ENCODE data around the gene PCSK9. TPM values are rescaled to one million over a fixed set of nuclear protein-coding genes. Genes with fewer than 3 reads are reported as not detected.

The PCSK9 gene
- total RNA-seq, 2 experiments from 2014 or later, result not detected

DNA sequence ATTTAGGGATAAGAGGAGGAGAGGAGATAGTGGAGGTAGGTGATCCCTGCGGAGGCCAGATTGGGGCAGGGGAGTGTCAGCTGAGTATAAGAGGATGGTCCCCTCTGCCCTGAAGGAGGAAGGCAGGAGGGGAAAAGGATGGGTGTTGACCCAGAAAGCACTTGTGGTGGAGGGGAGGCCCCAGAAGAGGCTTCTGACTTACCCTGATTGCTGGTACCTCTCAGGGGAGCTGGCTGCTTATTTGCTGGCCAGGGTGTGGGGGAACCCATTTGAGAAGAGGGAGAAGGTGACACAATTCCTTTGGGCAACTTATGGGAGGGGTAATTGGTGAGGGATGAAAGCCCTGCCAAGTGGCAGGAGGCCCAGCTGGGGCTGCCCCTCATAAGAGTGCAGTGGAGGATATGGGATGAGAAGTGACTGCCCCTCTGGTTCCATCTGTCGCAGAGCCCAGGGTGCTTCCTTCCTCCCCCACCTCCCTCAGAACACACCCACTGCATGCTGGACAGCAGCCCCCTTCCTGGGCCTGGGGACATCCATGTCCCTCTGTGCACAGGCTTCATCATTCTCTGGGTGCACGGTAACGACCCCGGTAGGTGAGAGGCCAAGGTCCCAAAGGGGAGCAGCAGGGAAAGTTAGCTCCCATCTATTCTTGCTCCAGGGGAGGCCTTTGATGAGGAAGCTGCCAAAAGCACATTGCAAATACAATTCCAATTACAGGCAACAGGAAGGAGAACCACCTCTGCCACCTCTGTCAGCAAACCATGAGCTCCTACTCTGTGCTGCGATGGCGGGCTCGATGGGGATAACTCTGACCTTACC, 1.4 kb upstream of the PCSK9 start:
- CTCF ChIA-PET, result interaction anchor here (0.7 to 1.5 kb wide), 2 partner anchors 16 to 239 kb away, joined by 3 to 4 read pairs; no protein-coding TSS in a partner anchor

DNA sequence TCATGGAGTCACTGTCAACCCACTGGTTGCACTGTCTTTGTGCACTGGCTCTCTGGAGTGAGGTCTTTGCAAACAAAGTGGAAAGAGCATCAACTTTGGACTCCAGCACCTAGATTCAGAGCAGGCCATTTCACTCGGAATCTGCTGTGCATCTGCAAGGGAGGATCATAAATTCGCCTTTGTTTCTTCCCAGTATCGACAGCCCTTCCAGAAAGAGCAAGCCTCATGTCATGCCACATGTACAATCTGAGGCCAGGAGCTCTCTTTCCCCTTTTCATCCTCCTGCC, 853 bp upstream of the PCSK9 start:
- DNase-seq (no peak), ATAC-seq (no peak)
- H3K4me3 Mint-ChIP-seq, result no peak overlapping the region
- H3K27me3 Mint-ChIP-seq (ENCODE audit: low read depth), result peaks cover 59% of the 10 kb centered on the region
- no peak overlapping the region for H3K27ac Mint-ChIP-seq
- POLR2A ChIA-PET, result no interaction called here
- H3K9me3 Mint-ChIP-seq (ENCODE audit: insufficient read depth), result no peaks in the 10 kb centered on the region
- CTCF ChIA-PET, result interaction anchor here (0.7 to 1.5 kb wide), 2 partner anchors 16 to 239 kb away, joined by 3 to 4 read pairs; no protein-coding TSS in a partner anchor
- H3K4me1 Mint-ChIP-seq (ENCODE audit: low read depth), result no peaks in the 10 kb centered on the region
- H3K36me3 Mint-ChIP-seq (ENCODE audit: low read depth), result no peaks in the 10 kb centered on the region

More for the DNA sequence above, 1.4 kb upstream of the PCSK9 start:
- no peaks in the 10 kb centered on the region for H3K36me3 Mint-ChIP-seq (ENCODE audit: low read depth)
- H3K9me3 Mint-ChIP-seq (ENCODE audit: insufficient read depth), result no peaks in the 10 kb centered on the region
- no peaks in the 10 kb centered on the region for H3K4me1 Mint-ChIP-seq (ENCODE audit: low read depth)
- no peak for DNase-seq
- POLR2A ChIA-PET, result no interaction called here
- H3K27me3 Mint-ChIP-seq (ENCODE audit: low read depth), result peaks cover 62% of the 10 kb centered on the region
- no peak overlapping the region for H3K4me3 Mint-ChIP-seq
- ATAC-seq, result no peak
- H3K27ac Mint-ChIP-seq, result no peak overlapping the region

DNA sequence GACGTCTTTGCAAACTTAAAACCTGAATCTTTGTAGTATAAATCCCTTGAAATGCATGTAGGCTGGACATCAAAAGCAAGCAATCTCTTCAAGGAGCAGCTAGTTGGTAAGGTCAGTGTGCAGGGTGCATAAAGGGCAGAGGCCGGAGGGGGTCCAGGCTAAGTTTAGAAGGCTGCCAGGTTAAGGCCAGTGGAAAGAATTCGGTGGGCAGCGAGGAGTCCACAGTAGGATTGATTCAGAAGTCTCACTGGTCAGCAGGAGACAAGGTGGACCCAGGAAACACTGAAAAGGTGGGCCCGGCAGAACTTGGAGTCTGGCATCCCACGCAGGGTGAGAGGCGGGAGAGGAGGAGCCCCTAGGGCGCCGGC, 390 bp upstream of the PCSK9 start:
- Mint-ChIP-seq H3K4me3 (no peak overlapping the region), H3K27ac (no peak overlapping the region), H3K4me1 (ENCODE audit: low read depth) (no peaks in the 10 kb centered on the region), H3K36me3 (ENCODE audit: low read depth) (no peaks in the 10 kb centered on the region), H3K9me3 (ENCODE audit: insufficient read depth) (no peaks in the 10 kb centered on the region), H3K27me3 (ENCODE audit: low read depth) (peaks cover 58% of the 10 kb centered on the region)
- ATAC-seq (no peak), DNase-seq (no peak)
- CTCF ChIA-PET, result interaction anchor here (0.7 to 1.5 kb wide), 2 partner anchors 17 to 238 kb away, joined by 3 to 4 read pairs; no protein-coding TSS in a partner anchor
- POLR2A ChIA-PET, result no interaction called here

DNA sequence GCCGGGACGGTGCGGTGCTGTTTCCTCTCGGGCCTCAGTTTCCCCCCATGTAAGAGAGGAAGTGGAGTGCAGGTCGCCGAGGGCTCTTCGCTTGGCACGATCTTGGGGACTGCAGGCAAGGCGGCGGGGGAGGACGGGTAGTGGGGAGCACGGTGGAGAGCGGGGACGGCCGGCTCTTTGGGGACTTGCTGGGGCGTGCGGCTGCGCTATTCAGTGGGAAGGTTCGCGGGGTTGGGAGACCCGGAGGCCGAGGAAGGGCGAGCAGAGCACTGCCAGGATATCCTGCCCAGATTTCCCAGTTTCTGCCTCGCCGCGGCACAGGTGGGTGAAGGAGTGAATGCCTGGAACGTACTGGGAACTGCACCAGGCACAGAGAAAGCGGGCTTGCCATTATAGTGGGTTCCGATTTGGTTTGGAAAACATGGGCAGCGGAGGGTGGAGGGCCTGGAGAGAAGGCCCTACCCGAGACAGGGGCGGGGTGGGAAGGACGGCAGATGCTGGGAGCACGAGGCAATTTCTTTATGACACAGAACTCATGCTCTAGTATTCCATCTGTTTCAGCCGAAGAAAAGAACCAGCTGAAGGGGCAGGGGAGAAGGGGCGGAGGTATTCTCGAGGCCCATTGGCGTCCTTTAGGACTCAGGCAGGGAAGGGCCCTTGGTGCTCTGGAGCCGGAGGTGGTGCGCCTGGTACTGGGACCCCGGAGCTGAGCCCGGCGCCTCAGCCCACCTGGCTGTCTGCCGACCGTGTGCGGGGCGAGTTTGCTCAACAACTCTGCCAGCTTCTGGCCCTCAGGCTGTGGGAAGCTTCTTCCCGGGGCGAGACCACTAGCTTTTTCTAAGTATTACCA, 960 bp downstream of the PCSK9 start:
- ChIA-PET POLR2A (no interaction called here), CTCF (no interaction called here)
- H3K36me3 Mint-ChIP-seq (ENCODE audit: low read depth), result no peaks in the 10 kb centered on the region
- H3K4me1 Mint-ChIP-seq (ENCODE audit: low read depth), result no peaks in the 10 kb centered on the region
- peaks cover 58% of the 10 kb centered on the region for H3K27me3 Mint-ChIP-seq (ENCODE audit: low read depth)
- H3K9me3 Mint-ChIP-seq (ENCODE audit: insufficient read depth), result no peaks in the 10 kb centered on the region
- H3K4me3 Mint-ChIP-seq, result no peak overlapping the region
- DNase-seq (no peak), ATAC-seq (no peak)
- H3K27ac Mint-ChIP-seq, result no peak overlapping the region

DNA sequence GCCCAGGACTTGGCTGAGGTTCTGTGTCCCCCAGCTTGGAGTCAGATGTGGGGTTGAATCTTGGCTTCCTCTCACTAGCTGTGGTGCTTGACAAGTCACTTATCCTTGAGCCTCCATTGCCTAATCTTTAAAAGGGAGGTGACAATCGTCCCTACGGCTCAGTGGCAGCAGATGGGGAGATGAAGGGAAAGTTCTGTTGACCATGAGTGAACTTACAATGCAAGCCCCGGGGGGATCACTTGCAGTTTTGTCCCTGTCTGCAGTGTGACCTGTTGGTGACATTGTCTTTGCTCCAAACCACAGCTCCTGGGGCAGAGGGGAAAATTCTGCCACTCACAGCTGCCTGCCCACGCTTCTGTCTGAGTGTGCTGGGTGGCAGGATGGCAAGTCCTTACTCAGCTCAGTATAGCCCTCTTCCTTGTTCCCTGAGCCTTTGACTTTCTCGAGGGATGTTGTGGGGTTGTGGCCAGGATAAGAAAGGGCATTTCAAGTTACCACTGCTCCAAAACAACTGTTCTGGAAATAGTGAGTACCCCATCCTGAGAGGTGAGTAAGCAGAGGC, 1.7 kb downstream of the PCSK9 start:
- DNase-seq (no peak), ATAC-seq (no peak)
- no peak overlapping the region for H3K4me3 Mint-ChIP-seq
- H3K27me3 Mint-ChIP-seq (ENCODE audit: low read depth), result peaks cover 54% of the 10 kb centered on the region
- ChIA-PET CTCF (no interaction called here), POLR2A (no interaction called here)
- H3K9me3 Mint-ChIP-seq (ENCODE audit: insufficient read depth), result no peaks in the 10 kb centered on the region
- H3K4me1 Mint-ChIP-seq (ENCODE audit: low read depth), result no peaks in the 10 kb centered on the region
- H3K27ac Mint-ChIP-seq, result no peak overlapping the region
- H3K36me3 Mint-ChIP-seq (ENCODE audit: low read depth), result no peaks in the 10 kb centered on the region

DNA sequence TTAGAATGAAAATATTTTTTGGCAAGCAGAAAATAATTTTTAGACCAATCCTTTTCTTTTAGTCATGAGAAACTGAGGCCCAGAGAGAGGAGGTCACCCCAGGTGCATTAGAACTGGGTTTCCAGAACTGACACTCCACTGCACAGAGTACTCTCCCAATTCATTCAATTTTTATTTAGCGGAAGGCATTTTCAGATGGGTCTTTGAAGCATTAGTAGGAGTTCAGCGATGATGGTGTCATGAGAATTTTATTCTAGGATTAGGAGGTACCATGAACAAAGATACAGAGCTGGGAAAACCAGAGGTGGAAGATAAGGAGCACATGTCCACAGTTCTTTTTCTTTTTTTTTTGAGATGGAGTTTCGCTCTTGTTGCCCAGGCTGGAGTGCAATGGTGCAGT, 2.3 kb downstream of the PCSK9 start:
- no peaks in the 10 kb centered on the region for H3K36me3 Mint-ChIP-seq (ENCODE audit: low read depth)
- no peaks in the 10 kb centered on the region for H3K4me1 Mint-ChIP-seq (ENCODE audit: low read depth)
- CTCF ChIA-PET, result no interaction called here
- no peak for DNase-seq
- H3K27me3 Mint-ChIP-seq (ENCODE audit: low read depth), result peaks cover 49% of the 10 kb centered on the region
- no peak for ATAC-seq
- no peak overlapping the region for H3K27ac Mint-ChIP-seq
- H3K9me3 Mint-ChIP-seq (ENCODE audit: insufficient read depth), result no peaks in the 10 kb centered on the region
- POLR2A ChIA-PET, result no interaction called here
- no peak overlapping the region for H3K4me3 Mint-ChIP-seq

DNA sequence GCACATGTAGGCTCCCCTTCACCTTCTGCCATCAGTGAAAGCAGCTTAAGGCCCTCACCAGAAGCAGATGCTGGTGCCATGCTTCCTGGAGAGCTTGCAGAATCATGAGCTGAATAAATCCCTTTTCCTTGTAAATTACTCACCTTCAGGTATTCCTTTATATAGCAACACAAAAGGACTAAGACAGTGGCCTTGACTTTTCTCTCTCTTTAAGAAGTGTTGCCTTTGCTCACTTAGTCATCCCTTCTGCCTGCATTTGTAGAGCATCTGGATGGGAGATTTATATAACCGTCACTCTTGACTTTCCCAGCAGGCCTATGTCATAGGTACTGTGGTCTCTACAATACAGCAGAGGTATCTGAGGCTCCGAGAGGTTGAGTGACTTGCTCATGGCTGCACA, 3.7 kb downstream of the PCSK9 start:
- Mint-ChIP-seq H3K4me1 (ENCODE audit: low read depth) (no peaks in the 10 kb centered on the region), H3K9me3 (ENCODE audit: insufficient read depth) (no peaks in the 10 kb centered on the region), H3K36me3 (ENCODE audit: low read depth) (no peaks in the 10 kb centered on the region), H3K27me3 (ENCODE audit: low read depth) (peaks cover 37% of the 10 kb centered on the region), H3K27ac (no peak overlapping the region), H3K4me3 (no peak overlapping the region)
- ATAC-seq, result no peak
- POLR2A ChIA-PET, result no interaction called here
- CTCF ChIA-PET, result no interaction called here
- no peak for DNase-seq

DNA sequence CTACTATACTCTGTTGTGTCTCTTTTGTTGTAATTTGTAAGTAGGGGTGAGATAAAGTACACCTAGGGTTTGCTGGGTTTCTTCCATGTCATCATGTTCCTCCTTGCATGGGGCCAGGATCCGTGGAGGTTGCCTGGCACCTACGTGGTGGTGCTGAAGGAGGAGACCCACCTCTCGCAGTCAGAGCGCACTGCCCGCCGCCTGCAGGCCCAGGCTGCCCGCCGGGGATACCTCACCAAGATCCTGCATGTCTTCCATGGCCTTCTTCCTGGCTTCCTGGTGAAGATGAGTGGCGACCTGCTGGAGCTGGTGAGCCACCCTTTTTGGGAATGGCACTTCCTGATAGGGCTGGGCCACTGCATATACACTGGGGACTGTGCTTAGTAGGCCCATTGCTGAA, 4.4 kb downstream of the PCSK9 start:
- DNase-seq, result no peak
- Mint-ChIP-seq H3K27me3 (ENCODE audit: low read depth) (peaks cover 30% of the 10 kb centered on the region), H3K4me3 (no peak overlapping the region), H3K9me3 (ENCODE audit: insufficient read depth) (no peaks in the 10 kb centered on the region), H3K27ac (no peak overlapping the region), H3K4me1 (ENCODE audit: low read depth) (no peaks in the 10 kb centered on the region), H3K36me3 (ENCODE audit: low read depth) (no peaks in the 10 kb centered on the region)
- ATAC-seq, result no peak
- ChIA-PET CTCF (no interaction called here), POLR2A (no interaction called here)

DNA sequence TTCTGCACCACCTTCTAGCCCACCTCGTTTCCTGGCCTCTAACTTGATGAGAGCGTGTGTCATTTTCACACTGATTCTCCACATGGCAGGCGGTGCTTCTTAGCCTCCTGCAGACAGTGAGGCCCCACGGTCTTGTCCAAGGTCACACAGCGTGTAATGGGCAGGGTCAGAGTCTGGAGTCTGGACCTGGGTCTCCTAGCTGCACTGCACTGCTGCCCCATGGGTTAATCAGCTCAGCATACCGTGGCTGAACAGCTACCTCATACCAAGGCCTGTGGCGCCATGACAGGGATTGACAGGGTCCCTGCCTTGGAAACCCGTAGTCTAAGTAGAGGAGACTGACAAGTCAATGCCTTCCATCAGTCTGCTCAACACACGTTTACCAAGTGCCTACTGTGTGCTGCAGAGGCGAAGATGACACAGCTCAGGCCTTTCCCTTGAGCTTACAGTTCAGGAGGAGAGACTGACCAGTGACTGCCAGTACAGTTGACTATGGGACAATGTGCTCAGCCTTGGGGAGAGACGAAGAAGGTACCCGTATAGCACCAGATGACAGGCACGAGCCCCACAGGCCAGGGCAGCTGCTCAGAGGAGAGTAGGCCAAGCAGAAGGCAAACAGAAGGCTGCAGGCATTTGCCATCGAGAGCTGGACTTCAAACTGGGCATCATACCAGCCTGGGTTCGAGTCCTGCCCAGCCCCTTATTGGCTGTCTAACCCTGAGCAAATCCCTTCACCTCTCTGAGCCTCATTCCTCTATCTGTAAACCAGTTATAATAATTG, 5.5 kb downstream of the PCSK9 start:
- ATAC-seq, result no peak
- ChIA-PET CTCF (no interaction called here), POLR2A (no interaction called here)
- Mint-ChIP-seq H3K4me1 (ENCODE audit: low read depth) (no peaks in the 10 kb centered on the region), H3K9me3 (ENCODE audit: insufficient read depth) (no peaks in the 10 kb centered on the region), H3K4me3 (no peak overlapping the region), H3K27ac (no peak overlapping the region), H3K27me3 (ENCODE audit: low read depth) (peaks cover 20% of the 10 kb centered on the region), H3K36me3 (ENCODE audit: low read depth) (no peaks in the 10 kb centered on the region)
- no peak for DNase-seq

DNA sequence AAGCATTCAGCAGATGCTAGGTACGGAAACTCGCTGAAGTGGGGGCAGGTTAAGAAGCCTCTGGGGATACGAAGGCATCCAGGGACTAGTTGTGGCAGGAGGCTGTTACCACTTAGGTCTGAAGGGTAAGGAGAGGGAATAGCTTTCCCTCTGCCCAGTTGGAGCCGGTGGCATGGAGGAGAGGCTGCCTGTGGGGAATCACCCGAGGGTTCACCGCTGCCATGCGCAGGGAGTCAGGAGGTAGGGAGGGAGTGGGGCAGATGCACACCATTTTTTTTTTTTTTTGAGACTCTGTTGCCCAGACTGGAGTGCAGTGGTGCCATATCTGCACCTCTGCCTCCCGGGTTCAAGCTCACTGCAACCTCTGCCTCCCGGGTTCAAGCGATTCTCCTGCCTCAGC, 6.1 kb downstream of the PCSK9 start:
- H3K9me3 Mint-ChIP-seq (ENCODE audit: insufficient read depth), result no peaks in the 10 kb centered on the region
- peaks cover 14% of the 10 kb centered on the region for H3K27me3 Mint-ChIP-seq (ENCODE audit: low read depth)
- no peak overlapping the region for H3K4me3 Mint-ChIP-seq
- H3K4me1 Mint-ChIP-seq (ENCODE audit: low read depth), result no peaks in the 10 kb centered on the region
- ChIA-PET CTCF (no interaction called here), POLR2A (no interaction called here)
- DNase-seq (no peak), ATAC-seq (no peak)
- H3K36me3 Mint-ChIP-seq (ENCODE audit: low read depth), result no peaks in the 10 kb centered on the region
- no peak overlapping the region for H3K27ac Mint-ChIP-seq

DNA sequence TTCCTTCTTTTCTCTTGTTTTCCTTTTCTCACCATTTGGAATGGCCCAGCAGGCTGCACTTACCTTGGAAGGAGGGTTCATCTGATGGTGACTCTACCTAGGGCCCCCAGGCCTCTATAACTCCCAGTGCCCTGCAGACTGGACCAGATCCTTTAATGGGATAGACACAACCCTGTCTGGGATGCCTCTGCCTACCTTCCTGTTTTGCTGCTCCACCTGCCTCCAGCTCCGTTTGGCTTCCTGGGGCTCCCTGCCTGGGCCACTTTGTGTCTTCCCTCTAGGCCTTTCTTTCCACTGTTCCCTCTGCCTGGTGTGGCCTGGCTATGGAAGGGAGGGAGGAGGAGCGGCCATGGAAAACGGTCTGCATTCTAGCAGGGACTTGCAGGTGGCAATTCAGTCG, 7.5 kb downstream of the PCSK9 start:
- DNase-seq (no peak), ATAC-seq (no peak)
- Mint-ChIP-seq H3K27me3 (ENCODE audit: low read depth) (peaks cover 2% of the 10 kb centered on the region), H3K4me1 (ENCODE audit: low read depth) (no peaks in the 10 kb centered on the region), H3K36me3 (ENCODE audit: low read depth) (no peaks in the 10 kb centered on the region), H3K27ac (no peak overlapping the region), H3K9me3 (ENCODE audit: insufficient read depth) (no peaks in the 10 kb centered on the region), H3K4me3 (no peak overlapping the region)
- POLR2A ChIA-PET, result no interaction called here
- CTCF ChIA-PET, result no interaction called here

DNA sequence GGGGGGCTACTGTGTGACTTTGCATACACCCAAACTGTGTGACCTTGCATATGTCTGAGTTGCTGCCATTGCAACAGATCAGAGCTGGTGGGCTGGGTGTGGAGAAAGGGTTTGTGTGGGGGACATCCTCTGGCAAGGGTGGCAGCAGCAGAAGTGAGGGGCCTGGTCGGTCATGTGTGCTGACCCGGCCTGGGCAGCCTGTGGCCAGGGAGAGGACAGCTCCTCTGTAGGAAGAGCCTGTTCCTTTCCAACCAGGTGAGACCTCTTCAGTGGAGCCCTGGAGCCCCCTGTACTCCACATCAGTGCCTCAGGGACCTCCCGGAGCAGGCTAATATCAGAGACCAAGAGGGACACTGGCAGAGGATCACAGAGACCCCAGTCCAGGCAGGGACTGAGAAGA, 8.3 kb downstream of the PCSK9 start:
- Mint-ChIP-seq H3K4me1 (ENCODE audit: low read depth) (no peaks in the 10 kb centered on the region), H3K27me3 (ENCODE audit: low read depth) (no peaks in the 10 kb centered on the region), H3K27ac (no peak overlapping the region), H3K36me3 (ENCODE audit: low read depth) (no peaks in the 10 kb centered on the region), H3K9me3 (ENCODE audit: insufficient read depth) (no peaks in the 10 kb centered on the region), H3K4me3 (no peak overlapping the region)
- ATAC-seq, result no peak
- DNase-seq, result no peak
- ChIA-PET CTCF (no interaction called here), POLR2A (no interaction called here)
